IMR-90 (cell line): ENCODE measurements around the gene SCFD2. TPM values are rescaled to one million over a fixed set of nuclear protein-coding genes. Genes with fewer than 3 reads are reported as not detected.
A peak's percentile ranks its signal among the peaks of the same experiment; 100 is the strongest.

Experiments
- ATAC-seq: fragments of 200-7000 bp; cut with Tn5 transposase; 2 replicates; pipeline ENCODE4 v1.9.1; 2020; ENCODE audit warnings: low read depth, mild to moderate bottlenecking, moderate library complexity
- BruUV-seq: library from RNA; stranded (reverse); fragments of 400-500 nt; replicated peaks from 2 replicates; lab custom pipeline; 2021; lab: Mats Ljungman, UMichigan
- CTCF ChIA-PET: fragments of 300-600 bp; formaldehyde crosslinking; extraction: SDS; loops from one replicate; lab custom pipeline; 2021; ENCODE audit warnings: antibody characterized with exemption; lab: Yijun Ruan, JAX
- POLR2A ChIA-PET: fragments of 300-600 bp; sonication (Branson Sonifier 250); formaldehyde crosslinking; loops from one replicate; lab custom pipeline; 2022; ENCODE audit warnings: antibody characterized with exemption; ENCODE audit not compliant: unreplicated experiment; lab: Charles Lee
- DNase-seq: peaks from one replicate; pipeline ENCODE4 v3.0.0; 2013
- H2AFZ ChIP-seq: replicated peaks from 2 replicates; pipeline ENCODE3; 2013; ENCODE audit warnings: low read length, mild to moderate bottlenecking; ENCODE audit not compliant: poor library complexity
- H2AK5ac ChIP-seq: 2 replicates; pipeline ENCODE4 v1.6.1; 2013; ENCODE audit warnings: low read depth, low read length, inconsistent platforms
- H2AK9ac ChIP-seq: replicated peaks from 2 replicates; pipeline ENCODE3; 2013; ENCODE audit warnings: mild to moderate bottlenecking, low read depth, low read length, moderate library complexity; ENCODE audit not compliant: poor library complexity
- H2BK120ac ChIP-seq: 2 replicates; pipeline ENCODE4 v1.6.1; 2013; ENCODE audit warnings: low read depth, low read length, inconsistent platforms
- H2BK15ac ChIP-seq: 3 replicates; pipeline ENCODE4 v1.6.1; 2013; ENCODE audit warnings: low read depth, low read length, inconsistent platforms
- H2BK20ac ChIP-seq: 2 replicates; pipeline ENCODE4 v1.6.1; 2013; ENCODE audit warnings: low read depth, mild to moderate bottlenecking, inconsistent platforms, low read length, moderate library complexity
- H2BK5ac ChIP-seq: 2 replicates; pipeline ENCODE4 v1.6.1; 2013; ENCODE audit warnings: mild to moderate bottlenecking, low read depth, low read length, inconsistent platforms; ENCODE audit not compliant: poor library complexity, severe bottlenecking
- H3K14ac ChIP-seq: replicated peaks from 2 replicates; pipeline ENCODE4 v1.6.1; 2013; ENCODE audit warnings: low read depth, low read length, inconsistent platforms
- H3K18ac ChIP-seq: 2 replicates; pipeline ENCODE4 v1.6.1; 2013; ENCODE audit warnings: low read depth, low read length, control low read depth
- H3K23ac ChIP-seq: 2 replicates; pipeline ENCODE4 v1.6.1; 2013; ENCODE audit warnings: low read depth, low read length, inconsistent platforms
- H3K27ac ChIP-seq: 2 replicates; pipeline ENCODE4 v1.5.1; 2013; ENCODE audit warnings: mild to moderate bottlenecking, control low read depth, low read length; ENCODE audit not compliant: insufficient read depth
- H3K27me3 ChIP-seq: 2 replicates; pipeline ENCODE4 v1.6.1; 2013; ENCODE audit warnings: low read length; ENCODE audit not compliant: control insufficient read depth, insufficient read depth
- H3K36me3 ChIP-seq: 2 replicates; pipeline ENCODE4 v1.6.1; 2013; ENCODE audit warnings: low read length, mixed read lengths; ENCODE audit not compliant: control insufficient read depth, insufficient read depth
- H3K4ac ChIP-seq: 2 replicates; pipeline ENCODE4 v1.6.1; 2013; ENCODE audit warnings: low read depth, low read length, inconsistent platforms
- H3K4me1 ChIP-seq: 2 replicates; pipeline ENCODE4 v1.6.1; 2013; ENCODE audit warnings: low read length, mixed read lengths; ENCODE audit not compliant: control insufficient read depth, insufficient read depth
- H3K4me2 ChIP-seq: 2 replicates; pipeline ENCODE4 v1.6.1; 2013; ENCODE audit warnings: low read depth, mild to moderate bottlenecking, control low read depth, low read length, moderate library complexity
- H3K4me3 ChIP-seq: 2 replicates; pipeline ENCODE4 v1.5.1; 2013; ENCODE audit warnings: low read depth, mild to moderate bottlenecking, control low read depth, low read length, moderate library complexity; ENCODE audit not compliant: insufficient read depth
- H3K56ac ChIP-seq: 2 replicates; pipeline ENCODE4 v1.6.1; 2013; ENCODE audit warnings: low read length, inconsistent platforms; ENCODE audit not compliant: insufficient read depth; ENCODE audit errors: extremely low read depth
- H3K79me1 ChIP-seq, 2 experiments: 2 replicates each; pipeline ENCODE4 v1.6.1; 2013; ENCODE audit warnings: low read length in 2 of 2, inconsistent platforms in 1 of 2, low read depth in 1 of 2
- H3K9ac ChIP-seq: 2 replicates; pipeline ENCODE4 v1.6.1; 2013; ENCODE audit warnings: low read depth, low read length, control low read depth
- H3K9me1 ChIP-seq: 2 replicates; pipeline ENCODE4 v1.6.1; 2013; ENCODE audit warnings: low read length, inconsistent platforms; ENCODE audit not compliant: insufficient read depth
- H3K9me3 ChIP-seq: 2 replicates; pipeline ENCODE4 v1.6.1; 2013; ENCODE audit warnings: low read length; ENCODE audit not compliant: control insufficient read depth, insufficient read depth
- H4K20me1 ChIP-seq: 2 replicates; pipeline ENCODE4 v1.6.1; 2013; ENCODE audit warnings: low read length, inconsistent platforms; ENCODE audit not compliant: insufficient read depth
- H4K5ac ChIP-seq: 2 replicates; pipeline ENCODE4 v1.6.1; 2013; ENCODE audit warnings: mild to moderate bottlenecking, low read depth, low read length, control low read depth
- H4K8ac ChIP-seq, 2 experiments: 2 replicates each; pipeline ENCODE4 v1.6.1; 2013; ENCODE audit warnings: low read depth in 2 of 2, low read length in 2 of 2, control low read depth in 1 of 2, inconsistent platforms in 1 of 2
- H4K91ac ChIP-seq: 2 replicates; pipeline ENCODE4 v1.6.1; 2013; ENCODE audit warnings: low read depth, low read length, inconsistent platforms; ENCODE audit not compliant: insufficient read depth
- ELK1 ChIP-seq: fragments of 150-350 bp; IDR thresholded peaks from 2 replicates; pipeline ENCODE4 v1.6.1; 2016; ENCODE audit warnings: low read depth, mild to moderate bottlenecking, low read length, moderate library complexity, borderline replicate concordance
- MAFK ChIP-seq: IDR thresholded peaks from 2 replicates; pipeline ENCODE4 v1.6.1; 2012; ENCODE audit warnings: low read depth, low read length, improper control_type of control experiment
- MAZ ChIP-seq: IDR thresholded peaks from 2 replicates; pipeline ENCODE4 v1.6.1; 2012; ENCODE audit warnings: low read depth, mild to moderate bottlenecking, low read length, improper control_type of control experiment, moderate library complexity, borderline replicate concordance
- NFE2L2 ChIP-seq: fragments of 150-350 bp; IDR thresholded peaks from 2 replicates; pipeline ENCODE4 v1.6.1; 2016; ENCODE audit warnings: low read depth, mild to moderate bottlenecking, low read length
- POLR2A ChIP-seq: IDR thresholded peaks from 2 replicates; pipeline ENCODE4 v1.6.1; 2012; ENCODE audit warnings: mild to moderate bottlenecking, low read depth, low read length
- RAD21 ChIP-seq: IDR thresholded peaks from 2 replicates; pipeline ENCODE4 v1.6.1; 2012; ENCODE audit warnings: low read length, improper control_type of control experiment
- RFX5 ChIP-seq: IDR thresholded peaks from 2 replicates; pipeline ENCODE4 v1.8.0; 2012; ENCODE audit warnings: low read depth, mild to moderate bottlenecking, low read length, moderate library complexity
- SMC3 ChIP-seq: fragments of 150-350 bp; IDR thresholded peaks from 2 replicates; pipeline ENCODE4 v1.6.1; 2016; ENCODE audit warnings: low read depth, mild to moderate bottlenecking, antibody characterized with exemption, low read length, moderate library complexity
- USF2 ChIP-seq: fragments of 150-350 bp; IDR thresholded peaks from 2 replicates; pipeline ENCODE4 v1.6.1; 2017; ENCODE audit warnings: mild to moderate bottlenecking, antibody characterized with exemption, low read length, low read depth
- whole genome bisulfite sequencing, 2 experiments: methylation state at CpG; one replicate each; pipeline versions ENCODE4 v1.1.5 to v1.1.7; 2013; ENCODE audit warnings: missing lambda C conversion rate in 2 of 2; ENCODE audit not compliant: insufficient read length in 1 of 2; ENCODE audit errors: extremely low coverage in 2 of 2; 5-methylcytosine and 5-hydroxymethylcytosine counted together
- dilution Hi-C: fragments of 300-500 bp; cut with HindIII; formaldehyde crosslinking; loops from one replicate; pipeline ENCODE4 v1.14.3; 2018; ENCODE audit warnings: low sequenced_read_pairs; ENCODE audit not compliant: unreplicated experiment
- in situ Hi-C: fragments of 300-500 bp; cut with MboI; formaldehyde crosslinking; loops from 3 replicates; pipeline ENCODE4 v1.14.3; 2019; ENCODE audit warnings: low sequenced_read_pairs, inconsistent platforms, mixed read lengths
- intact Hi-C: fragments of 100-400 bp; cut with micrococcal nuclease; formaldehyde crosslinking; loops from 2 replicates; pipeline ENCODE4 v1.10.0; 2022
- polyA plus RNA-seq, 3 experiments: library from polyadenylated mRNA; depleted of rRNA; stranded (reverse); fragments of >200 nt; gene quantifications; 2 replicates each; pipeline ENCODE4 v1.2.3, GENCODE V29; 2012; ENCODE audit warnings: low replicate concordance in 1 of 3
- total RNA-seq: library from RNA; depleted of rRNA; stranded (reverse); fragments of >200 nt; gene quantifications from 2 replicates; pipeline ENCODE4 v1.2.3, GENCODE V29; 2012

SCFD2 gene
- total and polyA plus RNA-seq, 2 of the 4 experiments (the other 2 are of a cell fraction) = 18.9 to 62.4 TPM

DNA sequence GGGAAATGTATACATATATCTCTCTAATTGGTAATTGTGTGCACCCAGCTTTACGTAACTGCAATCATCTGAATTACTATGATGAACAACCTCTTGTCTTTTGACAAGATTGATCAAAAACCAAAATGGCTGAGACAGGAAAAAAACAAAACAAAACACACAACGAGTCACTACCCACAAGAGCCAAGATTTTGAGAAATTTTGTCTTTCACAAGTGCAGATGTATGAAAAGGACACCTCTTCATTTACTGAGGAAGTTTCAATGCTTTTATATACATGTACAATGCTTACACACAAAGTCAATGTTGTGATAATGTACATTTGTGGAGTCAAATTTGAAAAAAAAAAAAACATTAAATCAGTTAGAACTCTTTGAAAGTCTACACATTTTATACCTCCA lies 224.6 kb downstream of the SCFD2 start:
- ATAC-seq (no peak), DNase-seq (peak; percentile 19)
- in situ Hi-C loops (no loop called here), intact Hi-C loops (no loop called here), dilution Hi-C loops (no loop called here)
- H3K9me1 ChIP-seq = no peaks in the 10 kb centered on the region
- H3K9ac ChIP-seq = no peak overlapping the region
- H2BK20ac ChIP-seq = no peak overlapping the region
- BruUV-seq = no TSS peak
- no peaks in the 10 kb centered on the region for H3K27me3 ChIP-seq
- H3K56ac ChIP-seq = no peak overlapping the region
- ChIA-PET POLR2A (no interaction called here), CTCF (no interaction called here)
- no peaks in the 10 kb centered on the region for H3K9me3 ChIP-seq
- H4K8ac ChIP-seq = no peak overlapping the region
- no peak overlapping the region for H3K4ac ChIP-seq
- H2BK15ac ChIP-seq = no peak overlapping the region
- WGBS, 2 experiments = no CpG with 5 or more reads among the region's 2 CpGs
- no peak overlapping the region for H3K4me2 ChIP-seq
- no peak overlapping the region for H4K5ac ChIP-seq
- H3K14ac ChIP-seq = no peak overlapping the region
- H2BK120ac ChIP-seq = no peak overlapping the region
- H2AK5ac ChIP-seq = no peak overlapping the region
- TF ChIP-seq USF2 (no peak), RFX5 (no peak), ELK1 (no peak), MAFK (no peak), MAZ (no peak), NFE2L2 (no peak), RAD21 (no peak), SMC3 (no peak), POLR2A (no peak)
- H2BK5ac ChIP-seq = no peak overlapping the region
- 0 out of 4 replicates have a peak, but pooled peaks cover 0 to under 1% of the 10 kb centered on the region in 2 experiments for H3K79me1 ChIP-seq
- no peaks in the 10 kb centered on the region for H4K20me1 ChIP-seq
- H4K91ac ChIP-seq = no peak overlapping the region
- no peak overlapping the region for H2AK9ac ChIP-seq
- H3K27ac ChIP-seq = no peak overlapping the region
- H3K36me3 ChIP-seq = peaks cover 6% of the 10 kb centered on the region
- H3K23ac ChIP-seq = no peak overlapping the region
- H3K18ac ChIP-seq = no peak overlapping the region
- no peaks in the 10 kb centered on the region for H3K4me1 ChIP-seq
- H2AFZ ChIP-seq = no peak overlapping the region
- H3K4me3 ChIP-seq = no peak overlapping the region
